K562 (cell line): ENCODE measurements around the gene SPINK4. TPM values are rescaled to one million over a fixed set of nuclear protein-coding genes. Genes with fewer than 3 reads are reported as not detected.
A peak's percentile ranks its signal among the peaks of the same experiment; 100 is the strongest.

Experiments used
- ATAC-seq: fragments of 200-7000 bp; cut with Tn5 transposase; 3 replicates; pipeline ENCODE4 v1.9.1; 2020; ENCODE audit warnings: moderate library complexity
- BruUV-seq: library from RNA; stranded (reverse); fragments of 400-500 nt; replicated peaks from 2 replicates; lab custom pipeline; 2021; lab: Mats Ljungman, UMichigan
- CTCF ChIA-PET: fragments of 300-600 bp; formaldehyde crosslinking; extraction: SDS; loops from one replicate; lab custom pipeline; 2021; ENCODE audit warnings: low intra/inter-chr PET ratio; lab: Yijun Ruan, JAX
- POLR2A ChIA-PET: fragments of 300-600, 350-650 bp; sonication (Branson Sonifier 250); formaldehyde crosslinking; extraction: SDS; loops from one replicate; lab custom pipeline; 2021; ENCODE audit warnings: antibody characterized with exemption, inconsistent platforms; lab: Yijun Ruan, JAX
- DNase-seq, 4 experiments: peaks; one replicate each; pipeline versions ENCODE4 v3.0.0 to v3.0.0-alpha.2; 2011 to 2018; ENCODE audit warnings: low spot score in 3 of 4, mixed read lengths in 3 of 4; ENCODE audit errors: extremely low read depth in 1 of 4
- FAIRE-seq: peaks from 2 replicates; lab custom pipeline; 2011; peaks lifted over from hg19 to GRCh38; lab: Jason Lieb, UNC
- H2AFZ ChIP-seq: 2 replicates; pipeline ENCODE4 v1.6.0; 2011; ENCODE audit warnings: low read depth, low read length, control low read depth, inconsistent platforms
- H3K27ac ChIP-seq: fragments of 200-600 bp; 3 replicates; pipeline ENCODE4 v1.8.0; 2011; ENCODE audit warnings: low read depth, mild to moderate bottlenecking, control low read depth, inconsistent platforms, low read length, moderate library complexity, mixed read lengths; ENCODE audit errors: extremely low read depth
- H3K27me3 ChIP-seq, 2 experiments: fragments of 300-600 bp in 1 of 2; 2 replicates in 1 of 2; 3 replicates in 1 of 2; pipeline versions ENCODE4 v1.6.0 to v1.8.0; 2011; ENCODE audit warnings: inconsistent platforms in 2 of 2, low read length in 2 of 2, mild to moderate bottlenecking in 1 of 2, mixed read lengths in 1 of 2, moderate library complexity in 1 of 2; ENCODE audit not compliant: control insufficient read depth in 2 of 2, insufficient read depth in 2 of 2
- H3K36me3 ChIP-seq: fragments of 300-600 bp; 3 replicates; pipeline ENCODE4 v1.8.0; 2011; ENCODE audit warnings: mild to moderate bottlenecking, low read length, inconsistent platforms; ENCODE audit not compliant: control insufficient read depth, insufficient read depth
- H3K4me1 ChIP-seq, 2 experiments: fragments of 200-600 bp in 1 of 2; replicated peaks in 1 of 2; 2 replicates in 1 of 2; 3 replicates in 1 of 2; pipeline versions ENCODE4 v1.5.1 to v1.8.0; 2011; ENCODE audit warnings: inconsistent platforms in 2 of 2, low read length in 2 of 2, mild to moderate bottlenecking in 1 of 2, mixed read lengths in 1 of 2, moderate library complexity in 1 of 2; ENCODE audit not compliant: control insufficient read depth in 2 of 2, insufficient read depth in 2 of 2
- H3K4me2 ChIP-seq: 2 replicates; pipeline ENCODE4 v1.6.1; 2011; ENCODE audit warnings: low read length, control low read depth, inconsistent platforms, mixed read lengths; ENCODE audit not compliant: insufficient read depth
- H3K4me3 ChIP-seq: fragments of 200-600 bp; sonication (generic), shearing (Covaris generic); 2 replicates; pipeline ENCODE4 v1.5.1; 2016; ENCODE audit warnings: control low read depth, inconsistent platforms
- H3K79me2 ChIP-seq: fragments of 200-600 bp; 3 replicates; pipeline ENCODE4 v1.8.0; 2011; ENCODE audit warnings: low read length, inconsistent platforms; ENCODE audit not compliant: control insufficient read depth, insufficient read depth
- H3K9ac ChIP-seq, 2 experiments: 2 replicates each; pipeline versions ENCODE4 v1.6.0 to v1.6.1; 2011; ENCODE audit warnings: low read depth in 2 of 2, low read length in 2 of 2, control low read depth in 1 of 2, inconsistent platforms in 1 of 2, mild to moderate bottlenecking in 1 of 2, mixed read lengths in 1 of 2; ENCODE audit not compliant: insufficient read depth in 1 of 2
- H3K9me1 ChIP-seq: one replicate; pipeline ENCODE4 v1.6.0; 2011; ENCODE audit warnings: inconsistent platforms, mild to moderate bottlenecking, low read length, moderate library complexity; ENCODE audit not compliant: control insufficient read depth, insufficient read depth
- H3K9me3 ChIP-seq: replicated peaks from 2 replicates; pipeline ENCODE4 v1.5.1; 2011; ENCODE audit warnings: low read depth, low read length, inconsistent platforms; ENCODE audit not compliant: control insufficient read depth, insufficient read depth
- H4K20me1 ChIP-seq: replicated peaks from 2 replicates; pipeline ENCODE4 v1.6.1; 2011; ENCODE audit warnings: low read length, inconsistent platforms, mixed read lengths; ENCODE audit not compliant: control insufficient read depth, insufficient read depth
- BRF1 ChIP-seq: IDR thresholded peaks from 3 replicates; pipeline ENCODE4 v1.6.1; 2011; ENCODE audit warnings: borderline replicate concordance, mild to moderate bottlenecking; ENCODE audit not compliant: insufficient read length; ENCODE audit errors: extremely low read depth
- CEBPB ChIP-seq: fragments of 450-650 bp; IDR thresholded peaks from 2 replicates; pipeline ENCODE4 v1.6.1; 2016; ENCODE audit warnings: missing genetic modification characterization, missing compliant biosample characterization
- NFE2 ChIP-seq: IDR thresholded peaks from 2 replicates; pipeline ENCODE4 v1.6.1; 2014; ENCODE audit warnings: antibody characterized with exemption, low read depth
- NR2C1 ChIP-seq, 2 experiments: fragments of 450-650 bp; IDR thresholded peaks; 2 replicates each; pipeline ENCODE4 v1.6.1; 2017; ENCODE audit warnings: mild to moderate bottlenecking in 2 of 2, antibody characterized with exemption in 1 of 2, inconsistent platforms in 1 of 2, missing compliant biosample characterization in 1 of 2, missing genetic modification characterization in 1 of 2
- RHOXF2B ChIP-seq: fragments of 250-450 bp; sonication (Bioruptor Pico); conservative IDR thresholded peaks from 2 replicates; pipeline ENCODE4 v1.5.1; 2021
- WGBS: fragments of 100-300 bp; shearing (Covaris generic); methylation state at CpG from one replicate; pipeline ENCODE4 v1.1.6; 2016; ENCODE audit warnings: low coverage, mixed read lengths; ENCODE audit not compliant: insufficient coverage; ENCODE audit errors: missing lambda C conversion rate; 5-methylcytosine and 5-hydroxymethylcytosine counted together
- in situ Hi-C: fragments of 300-500 bp; cut with MboI; formaldehyde crosslinking; loops from 4 replicates; pipeline ENCODE4 v1.15.0; 2018; ENCODE audit warnings: inconsistent platforms, mixed read lengths
- intact Hi-C: fragments of 100-400 bp; cut with micrococcal nuclease; formaldehyde crosslinking; loops from 2 replicates; pipeline ENCODE4 v1.14.2; 2022
- polyA plus RNA-seq, 8 experiments: library from polyadenylated mRNA; depleted of rRNA in 4 of 8; stranded (reverse) in 5 of 8; unstranded in 3 of 8; fragments of >200 nt; fragmentation: Nextera tagmentation in 2 of 8; fragmentation: Illumina TruSeq in 1 of 8; extraction: Ambion mirVana in 2 of 8; extraction: Trizol in 1 of 8; gene quantifications; 2 replicates each; pipeline versions ENCODE4 v1.2.1 to v1.2.3, GENCODE V29; 2011 to 2014; ENCODE audit warnings: inconsistent platforms in 1 of 8, missing spikeins in 1 of 8
- total RNA-seq, 7 experiments: library from RNA; depleted of rRNA in 6 of 7; stranded (reverse); fragments of >200 nt in 6 of 7; fragmentation: Illumina TruSeq in 2 of 7; extraction: Trizol in 2 of 7; gene quantifications; 2 replicates each; pipeline versions ENCODE4 v1.2.1 to v1.2.3, GENCODE V29; 2011 to 2021; ENCODE audit warnings: low replicate concordance in 1 of 7
- TF ChIP-seq, protein P1 (sequence below), 2 experiments: fragments of 450-650 bp in 1 of 2; sonication (generic) in 1 of 2; formaldehyde crosslinking in 1 of 2; IDR thresholded peaks in 1 of 2; conservative IDR thresholded peaks in 1 of 2; 2 replicates each; pipeline versions ENCODE4 v1.6.1 to v1.8.1; 2016 to 2023; ENCODE audit warnings: mild to moderate bottlenecking in 2 of 2, moderate library complexity in 2 of 2, inconsistent platforms in 1 of 2, missing genetic modification reagents in 1 of 2
- TF ChIP-seq, protein P2 (sequence below): sonication (generic); formaldehyde crosslinking; IDR thresholded peaks from 2 replicates; pipeline ENCODE4 v1.9.0; 2022; ENCODE audit warnings: mild to moderate bottlenecking, missing genetic modification reagents

Gene SPINK4
- total and polyA plus RNA-seq, 9 of the 15 experiments (the other 6 are each of a cell fraction or from before 2014, with no cell fraction given): 0.74 to 5.5 (median 2.1) TPM; not detected in 2

DNA sequence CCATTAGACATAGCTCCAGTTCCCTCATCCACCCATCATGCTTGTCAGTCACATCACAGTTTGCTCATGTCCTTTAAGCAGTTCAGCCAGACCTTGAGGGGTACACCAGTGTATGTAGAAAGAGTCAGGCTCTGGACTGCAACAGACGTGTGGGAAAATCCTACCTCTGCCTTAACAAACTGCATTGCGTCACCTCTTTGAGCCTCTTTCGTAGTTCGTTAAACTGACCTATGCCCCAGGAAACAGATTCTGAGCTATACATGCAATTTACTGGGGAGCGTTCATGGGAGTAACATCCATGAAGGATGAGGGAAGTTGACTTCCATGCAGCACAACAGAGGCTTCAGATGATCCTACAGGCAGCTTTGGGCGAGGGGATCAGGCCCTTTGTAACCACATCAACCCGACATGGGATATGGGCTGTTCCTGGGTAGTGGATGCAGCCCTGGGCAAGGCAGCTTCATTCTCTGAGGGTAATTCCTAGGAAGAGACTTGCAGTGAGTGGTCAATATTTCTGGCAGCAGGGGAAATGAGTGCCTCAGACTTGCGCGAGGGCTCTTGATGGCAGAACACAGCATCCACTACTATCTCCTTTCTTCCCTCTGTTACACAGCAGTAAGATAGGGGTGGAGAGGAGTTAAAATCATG is 4.3 kb downstream of the SPINK4 start:
- FAIRE-seq: no peak
- intact Hi-C loops: no loop called here
- CTCF ChIA-PET: no interaction called here

More for the DNA sequence above, 4.3 kb downstream of the SPINK4 start:
- no peak for ATAC-seq
- H3K4me3 ChIP-seq: no peak overlapping the region
- no peak overlapping the region for H3K4me2 ChIP-seq
- no TSS peak for BruUV-seq
- H3K4me1 ChIP-seq: peaks cover 16 to 17% of the 10 kb centered on the region in 2 experiments; a peak in 4 of 5 replicates
- in situ Hi-C loops: loop anchor here (25.0 kb wide), 2 partner anchors 682 to 857 kb away; partner anchors contain the start of genes ACO1, NDUFB6, SMIM27 and TOPORS
- H3K9ac ChIP-seq: no peak overlapping the region
- no peaks in the 10 kb centered on the region for H3K79me2 ChIP-seq
- no peak for DNase-seq
- POLR2A ChIA-PET: interaction anchor here (1.2 kb wide), 1 partner anchor 219 kb away, joined by 3 read pairs; the partner anchor contains the start of gene DNAJA1
- no peaks in the 10 kb centered on the region for H3K9me3 ChIP-seq
- H3K27me3 ChIP-seq: no peaks in the 10 kb centered on the region
- H3K27ac ChIP-seq: no peak overlapping the region
- 0 out of 3 replicates have a peak, but pooled peaks cover 3% of the 10 kb centered on the region for H3K36me3 ChIP-seq
- H4K20me1 ChIP-seq: no peaks in the 10 kb centered on the region
- no peaks in the 10 kb centered on the region for H3K9me1 ChIP-seq
- 71% methylated on average over 7 of the region's 9 CpGs for WGBS
- H2AFZ ChIP-seq: no peak overlapping the region
- no peak for TF ChIP-seq NR2C1 (IDR thresholded peaks at IDR 0.05)
- 0 out of 2 replicates have a peak, but pooled peaks have one; percentile 35 for TF ChIP-seq NR2C1 (tag; IDR thresholded peaks at IDR 0.05)
- no peak for TF ChIP-seq RHOXF2B
- no peak for TF ChIP-seq NFE2
- TF ChIP-seq, protein P1, sequence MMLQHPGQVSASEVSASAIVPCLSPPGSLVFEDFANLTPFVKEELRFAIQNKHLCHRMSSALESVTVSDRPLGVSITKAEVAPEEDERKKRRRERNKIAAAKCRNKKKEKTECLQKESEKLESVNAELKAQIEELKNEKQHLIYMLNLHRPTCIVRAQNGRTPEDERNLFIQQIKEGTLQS (IDR thresholded peaks at IDR 0.05): 0 out of 2 replicates have a peak, but pooled peaks have one; percentile 23
- TF ChIP-seq, protein P1 (CRISPR knock-in tag; conservative IDR thresholded peaks at IDR 0.05): no peak
- peak; percentile 60 for TF ChIP-seq CEBPB (tag)
- no peak for TF ChIP-seq BRF1
- TF ChIP-seq, protein P2, sequence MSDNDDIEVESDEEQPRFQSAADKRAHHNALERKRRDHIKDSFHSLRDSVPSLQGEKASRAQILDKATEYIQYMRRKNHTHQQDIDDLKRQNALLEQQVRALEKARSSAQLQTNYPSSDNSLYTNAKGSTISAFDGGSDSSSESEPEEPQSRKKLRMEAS: no peak
